Right lobe of liver (tissue), 4 donors: ENCODE measurements around the gene TRIM2.

Experiments
- POLR2A ChIP-seq: fragments of 450-650 bp; IDR thresholded peaks from one replicate; pipeline ENCODE4 v1.6.1; 2017; ENCODE audit warnings: antibody characterized with exemption, mild to moderate bottlenecking
- TF ChIP-seq, protein P1 (sequence below), 4 donors: fragments of 200-600 bp in 3 of 4; fragments of 450-650 bp in 1 of 4; IDR thresholded peaks; one replicate each; pipeline versions ENCODE4 v1.5.1 to v1.8.0; 2016 to 2022; ENCODE audit warnings: antibody characterized with exemption in 4 of 4, mild to moderate bottlenecking in 2 of 4
- donor health status: DM: no; HTN: no; CAD: no.
- donor health status: DM: no; HTN: no; CAD: no.
- donor health status: DM: no; HTN: yes; CAD: no.

DNA sequence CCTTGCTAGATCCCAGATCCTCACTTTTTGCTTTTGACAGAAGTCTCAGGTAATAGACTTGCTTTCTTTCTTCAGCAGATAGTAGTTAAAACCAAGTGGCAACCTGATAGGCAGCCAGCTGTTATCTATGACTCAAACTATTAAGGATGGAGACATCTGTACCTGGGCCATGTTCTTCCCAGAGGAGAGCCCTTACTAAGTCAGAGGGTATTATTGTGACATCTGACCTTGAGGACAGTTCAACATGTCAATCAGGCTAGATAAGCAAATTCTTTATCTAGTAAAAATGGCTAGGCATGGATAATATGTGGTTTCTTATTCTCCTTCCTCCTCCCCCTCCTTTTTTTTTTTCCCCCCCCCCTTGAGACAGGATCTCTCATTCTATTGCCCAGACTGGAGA lies 39.2 kb downstream of the TRIM2 start:
- no peak for TF ChIP-seq POLR2A
- TF ChIP-seq, protein P1, sequence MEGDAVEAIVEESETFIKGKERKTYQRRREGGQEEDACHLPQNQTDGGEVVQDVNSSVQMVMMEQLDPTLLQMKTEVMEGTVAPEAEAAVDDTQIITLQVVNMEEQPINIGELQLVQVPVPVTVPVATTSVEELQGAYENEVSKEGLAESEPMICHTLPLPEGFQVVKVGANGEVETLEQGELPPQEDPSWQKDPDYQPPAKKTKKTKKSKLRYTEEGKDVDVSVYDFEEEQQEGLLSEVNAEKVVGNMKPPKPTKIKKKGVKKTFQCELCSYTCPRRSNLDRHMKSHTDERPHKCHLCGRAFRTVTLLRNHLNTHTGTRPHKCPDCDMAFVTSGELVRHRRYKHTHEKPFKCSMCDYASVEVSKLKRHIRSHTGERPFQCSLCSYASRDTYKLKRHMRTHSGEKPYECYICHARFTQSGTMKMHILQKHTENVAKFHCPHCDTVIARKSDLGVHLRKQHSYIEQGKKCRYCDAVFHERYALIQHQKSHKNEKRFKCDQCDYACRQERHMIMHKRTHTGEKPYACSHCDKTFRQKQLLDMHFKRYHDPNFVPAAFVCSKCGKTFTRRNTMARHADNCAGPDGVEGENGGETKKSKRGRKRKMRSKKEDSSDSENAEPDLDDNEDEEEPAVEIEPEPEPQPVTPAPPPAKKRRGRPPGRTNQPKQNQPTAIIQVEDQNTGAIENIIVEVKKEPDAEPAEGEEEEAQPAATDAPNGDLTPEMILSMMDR (IDR thresholded peaks at IDR 0.05) = no peak
